Esophagus muscularis mucosa (tissue), 3 donors: Measurements from ENCODE around the gene MAGI1.
"Not testable (repeated sequence)": the region's sequence is repeated elsewhere in the genome, so short reads cannot be mapped to it uniquely, and the experiment has no call there.

Source experiments
- CTCF ChIP-seq, 3 experiments: fragments of 200-600 bp in 2 of 3; fragments of 450-650 bp in 1 of 3; sonication (generic) in 2 of 3; IDR thresholded peaks; one replicate each; pipeline ENCODE4 v1.5.1; 2017 to 2019; ENCODE audit warnings: antibody characterized with exemption in 3 of 3, mild to moderate bottlenecking in 2 of 3, moderate library complexity in 1 of 3
- POLR2A ChIP-seq: fragments of 450-650 bp; IDR thresholded peaks from one replicate; pipeline ENCODE4 v1.6.1; 2017; ENCODE audit warnings: antibody characterized with exemption, moderate library complexity, mild to moderate bottlenecking, low read depth

- TF ChIP-seq CTCF (IDR thresholded peaks at IDR 0.05); POLR2A: not testable (repeated sequence)
Observed at GRCh38 chr3:65514317-65514716, 524.4 kb downstream of the MAGI1 start.
